Measurements from ENCODE around the gene ZBTB38.

The ZBTB38 gene

GRCh38 chr3:141412087-141412935, 44.0 kb downstream of the ZBTB38 start:
- Histone ChIP-seq H3K36me3 (ENCODE audit: insufficient read depth, low read depth, low read length) (no peaks in the 10 kb centered on the region), H3K4me3 (ENCODE audit: low read length) (no peak overlapping the region), H3K27me3 (ENCODE audit: insufficient read depth, low read length) (peaks cover 44% of the 10 kb centered on the region), H3K9me3 (ENCODE audit: insufficient read depth, low read depth, low read length) (no peaks in the 10 kb centered on the region), H3K27ac (ENCODE audit: low read length) (no peak overlapping the region), H3K4me1 (ENCODE audit: insufficient read depth, low read length) (peaks cover 11% of the 10 kb centered on the region), H3K9ac (ENCODE audit: low read depth, low read length) (0 out of 2 replicates have a peak overlapping the region, but pooled peaks have one; percentile 21)

GRCh38 chr3:141412936-141413354, 44.6 kb downstream of the ZBTB38 start:
- Histone ChIP-seq H3K4me1 (ENCODE audit: insufficient read depth, low read length) (peaks cover 11% of the 10 kb centered on the region), H3K36me3 (ENCODE audit: insufficient read depth, low read depth, low read length) (no peaks in the 10 kb centered on the region), H3K9ac (ENCODE audit: low read depth, low read length) (0 out of 2 replicates have a peak overlapping the region, but pooled peaks have one; percentile 21), H3K27me3 (ENCODE audit: insufficient read depth, low read length) (peaks cover 38% of the 10 kb centered on the region), H3K27ac (ENCODE audit: low read length) (no peak overlapping the region), H3K4me3 (ENCODE audit: low read length) (no peak overlapping the region), H3K9me3 (ENCODE audit: insufficient read depth, low read depth, low read length) (no peaks in the 10 kb centered on the region)

GRCh38 chr3:141413391-141413790, 45.1 kb downstream of the ZBTB38 start:
- Histone ChIP-seq H3K27ac (ENCODE audit: low read length) (no peak overlapping the region), H3K9ac (ENCODE audit: low read depth, low read length) (no peak overlapping the region), H3K4me1 (ENCODE audit: insufficient read depth, low read length) (peaks cover 11% of the 10 kb centered on the region), H3K27me3 (ENCODE audit: insufficient read depth, low read length) (peaks cover 33% of the 10 kb centered on the region), H3K9me3 (ENCODE audit: insufficient read depth, low read depth, low read length) (no peaks in the 10 kb centered on the region), H3K4me3 (ENCODE audit: low read length) (no peak overlapping the region), H3K36me3 (ENCODE audit: insufficient read depth, low read depth, low read length) (no peaks in the 10 kb centered on the region)

- Histone ChIP-seq H3K27ac (ENCODE audit: low read length) (no peak overlapping the region), H3K4me1 (ENCODE audit: insufficient read depth, low read length) (peaks cover 11% of the 10 kb centered on the region), H3K27me3 (ENCODE audit: insufficient read depth, low read length) (peaks cover 29% of the 10 kb centered on the region), H3K9ac (ENCODE audit: low read depth, low read length) (no peak overlapping the region), H3K4me3 (ENCODE audit: low read length) (no peak overlapping the region), H3K9me3 (ENCODE audit: insufficient read depth, low read depth, low read length) (no peaks in the 10 kb centered on the region), H3K36me3 (ENCODE audit: insufficient read depth, low read depth, low read length) (no peaks in the 10 kb centered on the region)
Observed at GRCh38 chr3:141413801-141414689, 45.7 kb downstream of the ZBTB38 start.

DNA sequence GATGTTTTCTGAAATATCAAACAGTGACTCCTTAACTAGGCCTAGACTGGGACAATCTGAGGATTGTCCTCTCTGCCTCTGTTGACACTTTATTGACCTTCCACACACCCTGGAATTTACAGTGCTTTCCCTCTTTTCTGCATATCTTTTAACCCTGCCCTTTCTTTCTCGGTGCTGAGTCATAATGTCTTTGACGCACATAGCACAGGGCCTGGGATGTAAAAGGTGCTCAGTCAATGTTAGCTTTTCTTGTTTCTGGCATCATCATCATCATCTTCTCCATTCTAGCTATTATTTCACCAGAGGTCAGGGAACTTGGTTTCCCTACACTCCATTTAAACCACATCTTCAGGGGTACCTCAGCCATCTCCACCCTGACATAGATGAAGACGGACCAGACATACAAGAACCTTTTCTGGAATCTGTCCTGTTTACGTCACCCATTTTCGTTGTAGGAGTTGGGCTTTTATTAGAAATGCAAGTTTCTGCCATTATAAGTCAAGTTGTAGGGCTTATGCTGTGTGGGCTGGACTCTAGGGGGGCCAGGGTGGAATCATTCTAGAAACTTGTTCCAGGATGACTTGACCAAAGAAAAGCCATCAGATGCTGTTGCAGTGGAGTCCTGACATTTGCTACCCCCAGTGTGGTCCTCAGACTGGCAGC, 46.6 kb downstream of the ZBTB38 start:
- H3K9me3 ChIP-seq (ENCODE audit: insufficient read depth, low read depth, low read length) = no peaks in the 10 kb centered on the region
- H3K27ac ChIP-seq (ENCODE audit: low read length) = no peak overlapping the region
- peaks cover 11% of the 10 kb centered on the region for H3K4me1 ChIP-seq (ENCODE audit: insufficient read depth, low read length)
- H3K4me3 ChIP-seq (ENCODE audit: low read length) = no peak overlapping the region
- H3K27me3 ChIP-seq (ENCODE audit: insufficient read depth, low read length) = peaks cover 21% of the 10 kb centered on the region
- no peak overlapping the region for H3K9ac ChIP-seq (ENCODE audit: low read depth, low read length)
- no peaks in the 10 kb centered on the region for H3K36me3 ChIP-seq (ENCODE audit: insufficient read depth, low read depth, low read length)

- H3K36me3 ChIP-seq (ENCODE audit: insufficient read depth, low read depth, low read length) = no peaks in the 10 kb centered on the region
- peaks cover 11% of the 10 kb centered on the region for H3K4me1 ChIP-seq (ENCODE audit: insufficient read depth, low read length)
- H3K27ac ChIP-seq (ENCODE audit: low read length) = no peak overlapping the region
- no peak overlapping the region for H3K9ac ChIP-seq (ENCODE audit: low read depth, low read length)
- H3K9me3 ChIP-seq (ENCODE audit: insufficient read depth, low read depth, low read length) = no peaks in the 10 kb centered on the region
- H3K27me3 ChIP-seq (ENCODE audit: insufficient read depth, low read length) = peaks cover 11% of the 10 kb centered on the region
- no peak overlapping the region for H3K4me3 ChIP-seq (ENCODE audit: low read length)
Observed at GRCh38 chr3:141415953-141416352, 47.6 kb downstream of the ZBTB38 start.
